Suprapubic skin (tissue), 4 donors: Measurements from ENCODE around the gene MYO3A. TPM values are rescaled to one million over a fixed set of nuclear protein-coding genes. Genes with fewer than 3 reads are reported as not detected.

Experiments
- DNase-seq, 2 donors: peaks; one replicate each; pipeline ENCODE4 v3.0.0-alpha.2; 2019; ENCODE audit warnings: low spot score in 2 of 2
- H3K27ac ChIP-seq: fragments of 200-600 bp; sonication (generic); one replicate; pipeline ENCODE4 v1.5.1; 2019
- H3K27me3 ChIP-seq: fragments of 200-600 bp; sonication (generic); one replicate; pipeline ENCODE4 v1.5.1; 2019
- H3K36me3 ChIP-seq: fragments of 200-600 bp; sonication (generic); one replicate; pipeline ENCODE4 v1.5.1; 2019
- H3K4me1 ChIP-seq: fragments of 200-600 bp; sonication (generic); one replicate; pipeline ENCODE4 v1.5.1; 2019
- H3K4me3 ChIP-seq: fragments of 200-600 bp; sonication (generic); one replicate; pipeline ENCODE4 v1.5.1; 2019; ENCODE audit warnings: mild to moderate bottlenecking
- H3K9me3 ChIP-seq: fragments of 200-600 bp; sonication (generic); one replicate; pipeline ENCODE4 v1.5.1; 2019
- EP300 ChIP-seq: sonication (generic); formaldehyde crosslinking; IDR thresholded peaks from one replicate; pipeline ENCODE4 v1.6.1; 2017; ENCODE audit warnings: antibody characterized with exemption
- POLR2A ChIP-seq, 2 donors: fragments of 450-650 bp; IDR thresholded peaks; one replicate each; pipeline ENCODE4 v1.6.1; 2017; ENCODE audit warnings: antibody characterized with exemption in 2 of 2, mild to moderate bottlenecking in 2 of 2, moderate library complexity in 2 of 2
- POLR2AphosphoS5 ChIP-seq, 3 donors: sonication (generic); formaldehyde crosslinking; IDR thresholded peaks; one replicate each; pipeline ENCODE4 v1.6.1; 2017; ENCODE audit warnings: antibody characterized with exemption in 3 of 3
- WGBS: methylation state at CpG from one replicate; pipeline ENCODE4 v1.1.5; 2018; 5-methylcytosine and 5-hydroxymethylcytosine counted together
- total RNA-seq, 4 donors: library from RNA; depleted of rRNA; stranded (reverse); fragments of >200 nt; gene quantifications; one replicate each; pipeline ENCODE4 v1.1.0, GENCODE V29; 2016
- TF ChIP-seq, protein P1 (sequence below), 2 donors: fragments of 200-600 bp in 1 of 2; fragments of 450-650 bp in 1 of 2; sonication (generic) in 1 of 2; IDR thresholded peaks; one replicate each; pipeline ENCODE4 v1.5.1; 2016 to 2019; ENCODE audit warnings: antibody characterized with exemption in 2 of 2, mild to moderate bottlenecking in 1 of 2, moderate library complexity in 1 of 2

The MYO3A gene
- total RNA-seq, 4 donors from 2014 or later: 1.4 to 8.1 (median 3.9) TPM

DNA sequence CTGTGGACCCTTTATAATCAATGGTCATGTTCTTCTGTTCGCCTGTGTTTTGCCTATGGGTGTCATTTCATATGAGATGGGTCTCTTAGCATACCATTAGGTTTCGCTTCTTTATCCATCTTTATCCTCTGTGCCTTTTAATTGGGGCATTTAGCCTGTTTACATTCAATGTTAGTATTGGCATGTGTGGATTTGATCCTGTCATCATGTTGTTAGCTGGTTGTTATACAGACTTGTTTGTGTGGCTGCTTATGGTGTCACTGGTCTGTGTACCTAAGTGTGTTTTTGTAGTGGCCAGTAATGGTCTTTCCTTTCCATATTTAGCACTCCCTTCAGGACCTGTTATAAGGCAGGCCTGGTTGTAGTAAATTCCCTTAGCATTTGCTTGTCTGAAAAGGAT, 90.3 kb downstream of the MYO3A start:
- TF ChIP-seq, protein P1, sequence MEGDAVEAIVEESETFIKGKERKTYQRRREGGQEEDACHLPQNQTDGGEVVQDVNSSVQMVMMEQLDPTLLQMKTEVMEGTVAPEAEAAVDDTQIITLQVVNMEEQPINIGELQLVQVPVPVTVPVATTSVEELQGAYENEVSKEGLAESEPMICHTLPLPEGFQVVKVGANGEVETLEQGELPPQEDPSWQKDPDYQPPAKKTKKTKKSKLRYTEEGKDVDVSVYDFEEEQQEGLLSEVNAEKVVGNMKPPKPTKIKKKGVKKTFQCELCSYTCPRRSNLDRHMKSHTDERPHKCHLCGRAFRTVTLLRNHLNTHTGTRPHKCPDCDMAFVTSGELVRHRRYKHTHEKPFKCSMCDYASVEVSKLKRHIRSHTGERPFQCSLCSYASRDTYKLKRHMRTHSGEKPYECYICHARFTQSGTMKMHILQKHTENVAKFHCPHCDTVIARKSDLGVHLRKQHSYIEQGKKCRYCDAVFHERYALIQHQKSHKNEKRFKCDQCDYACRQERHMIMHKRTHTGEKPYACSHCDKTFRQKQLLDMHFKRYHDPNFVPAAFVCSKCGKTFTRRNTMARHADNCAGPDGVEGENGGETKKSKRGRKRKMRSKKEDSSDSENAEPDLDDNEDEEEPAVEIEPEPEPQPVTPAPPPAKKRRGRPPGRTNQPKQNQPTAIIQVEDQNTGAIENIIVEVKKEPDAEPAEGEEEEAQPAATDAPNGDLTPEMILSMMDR (IDR thresholded peaks at IDR 0.05): no peak
- no peak for TF ChIP-seq EP300
- no peak for TF ChIP-seq POLR2AphosphoS5 (IDR thresholded peaks at IDR 0.05)
- no peak for TF ChIP-seq POLR2A (IDR thresholded peaks at IDR 0.05)

GRCh38 chr10:26025523-26025922, 91.5 kb downstream of the MYO3A start:
- Histone ChIP-seq H3K27ac (no peak overlapping the region), H3K4me3 (no peak overlapping the region), H3K9me3 (no peaks in the 10 kb centered on the region), H3K36me3 (no peaks in the 10 kb centered on the region), H3K4me1 (no peaks in the 10 kb centered on the region), H3K27me3 (no peaks in the 10 kb centered on the region)
- DNase-seq: no peak
- no peak for TF ChIP-seq POLR2A (IDR thresholded peaks at IDR 0.05)
- TF ChIP-seq, protein P1 (IDR thresholded peaks at IDR 0.05): no peak
- no peak for TF ChIP-seq POLR2AphosphoS5 (IDR thresholded peaks at IDR 0.05)
- no peak for TF ChIP-seq EP300

More for the DNA sequence above, 90.3 kb downstream of the MYO3A start:
- no peaks in the 10 kb centered on the region for H3K4me1 ChIP-seq
- H3K9me3 ChIP-seq: no peaks in the 10 kb centered on the region
- no peak overlapping the region for H3K27ac ChIP-seq
- no peak for DNase-seq
- H3K4me3 ChIP-seq: no peak overlapping the region
- H3K36me3 ChIP-seq: no peaks in the 10 kb centered on the region
- 87% methylated on average over 2 of the region's 2 CpGs for WGBS
- H3K27me3 ChIP-seq: no peaks in the 10 kb centered on the region

DNA sequence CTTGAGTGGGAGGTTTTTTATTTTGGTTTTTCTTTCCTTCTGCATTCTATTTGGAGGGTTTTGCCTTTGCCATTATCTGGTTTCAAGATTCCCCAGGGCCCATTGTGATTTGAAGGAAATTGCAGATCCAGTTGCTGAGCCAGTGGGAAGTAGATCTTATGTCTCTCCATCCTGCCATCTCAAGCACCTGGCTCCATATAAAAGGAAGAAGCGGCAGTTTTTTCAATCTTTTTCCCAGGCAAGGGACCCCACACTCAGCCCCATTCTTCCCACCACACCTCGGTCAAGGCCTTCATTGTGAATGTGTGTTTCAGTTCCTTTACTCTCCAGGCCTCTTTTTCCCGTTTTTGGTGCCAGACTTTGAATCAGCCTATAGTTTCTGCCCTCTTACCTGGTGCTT, 95.8 kb downstream of the MYO3A start:
- WGBS: 85% methylated on average over 3 of the region's 3 CpGs
- TF ChIP-seq POLR2AphosphoS5 (IDR thresholded peaks at IDR 0.05) (no peak), EP300 (no peak), POLR2A (IDR thresholded peaks at IDR 0.05) (no peak)
- TF ChIP-seq, protein P1 (IDR thresholded peaks at IDR 0.05): no peak
- Histone ChIP-seq H3K27me3 (no peaks in the 10 kb centered on the region), H3K27ac (no peak overlapping the region), H3K36me3 (no peaks in the 10 kb centered on the region), H3K9me3 (no peaks in the 10 kb centered on the region), H3K4me1 (no peaks in the 10 kb centered on the region), H3K4me3 (no peak overlapping the region)
- no peak for DNase-seq

- WGBS: 90% methylated on average over 3 of the region's 3 CpGs
- Histone ChIP-seq H3K27ac (no peak overlapping the region), H3K9me3 (no peaks in the 10 kb centered on the region), H3K36me3 (no peaks in the 10 kb centered on the region), H3K4me3 (no peak overlapping the region), H3K4me1 (no peaks in the 10 kb centered on the region), H3K27me3 (no peaks in the 10 kb centered on the region)
- no peak for TF ChIP-seq POLR2A (IDR thresholded peaks at IDR 0.05)
- TF ChIP-seq EP300: no peak
- no peak for TF ChIP-seq POLR2AphosphoS5 (IDR thresholded peaks at IDR 0.05)
- TF ChIP-seq, protein P1 (IDR thresholded peaks at IDR 0.05): no peak
- no peak for DNase-seq
Observed at GRCh38 chr10:26031300-26031699, 97.3 kb downstream of the MYO3A start.

GRCh38 chr10:26043469-26043868, 109.4 kb downstream of the MYO3A start:
- TF ChIP-seq, protein P1 (IDR thresholded peaks at IDR 0.05): no peak
- TF ChIP-seq POLR2A (IDR thresholded peaks at IDR 0.05) (no peak), POLR2AphosphoS5 (IDR thresholded peaks at IDR 0.05) (no peak), EP300 (no peak)
- Histone ChIP-seq H3K36me3 (no peaks in the 10 kb centered on the region), H3K27ac (no peak overlapping the region), H3K4me1 (peaks cover 18% of the 10 kb centered on the region), H3K4me3 (no peak overlapping the region), H3K9me3 (no peaks in the 10 kb centered on the region), H3K27me3 (no peaks in the 10 kb centered on the region)
- WGBS: 86% methylated on average over 2 of the region's 2 CpGs
- DNase-seq: no peak
